H1 (cell line): ENCODE measurements around the gene RPL37. TPM values are rescaled to one million over a fixed set of nuclear protein-coding genes. Genes with fewer than 3 reads are reported as not detected.

ENCODE experiments used
- CTCF ChIA-PET: fragments of 300-600 bp; sonication (Branson Sonifier 250); formaldehyde crosslinking; loops from one replicate; lab custom pipeline; 2021; ENCODE audit not compliant: partially characterized antibody; lab: Charles Lee
- POLR2A ChIA-PET: fragments of 300-600 bp; sonication (Branson Sonifier 250); formaldehyde crosslinking; loops from one replicate; lab custom pipeline; 2021; ENCODE audit warnings: inconsistent platforms; ENCODE audit not compliant: partially characterized antibody; lab: Charles Lee
- DNase-seq, 2 experiments: peaks; one replicate each; pipeline versions ENCODE4 v3.0.0 to v3.0.0-alpha.2; 2010 to 2022; ENCODE audit warnings: low spot score in 2 of 2, low read depth in 1 of 2, mixed read lengths in 1 of 2
- FAIRE-seq: peaks from 2 replicates; lab custom pipeline; 2011; peaks lifted over from hg19 to GRCh38; lab: Jason Lieb, UNC
- H2AFZ ChIP-seq: 2 replicates; pipeline ENCODE4 v1.8.1; 2012; ENCODE audit warnings: low read length, inconsistent platforms
- H2AK5ac ChIP-seq: 2 replicates; pipeline ENCODE4 v1.6.1; 2013; ENCODE audit warnings: low read depth, low read length
- H2BK120ac ChIP-seq: replicated peaks from 2 replicates; pipeline ENCODE3; 2013; ENCODE audit warnings: low read depth, low read length, inconsistent platforms
- H2BK12ac ChIP-seq: 2 replicates; pipeline ENCODE4 v1.6.1; 2013; ENCODE audit warnings: low read depth, low read length
- H2BK15ac ChIP-seq: 2 replicates; pipeline ENCODE4 v1.6.1; 2013; ENCODE audit warnings: low read length
- H2BK20ac ChIP-seq: 2 replicates; pipeline ENCODE4 v1.6.1; 2013; ENCODE audit warnings: low read length
- H2BK5ac ChIP-seq: 2 replicates; pipeline ENCODE4 v1.6.1; 2013; ENCODE audit warnings: low read depth, low read length
- H3K14ac ChIP-seq: 2 replicates; pipeline ENCODE4 v1.6.1; 2013; ENCODE audit warnings: inconsistent platforms; ENCODE audit not compliant: insufficient read length
- H3K18ac ChIP-seq: 2 replicates; pipeline ENCODE4 v1.6.1; 2013; ENCODE audit warnings: low read length; ENCODE audit errors: extremely low read depth
- H3K23ac ChIP-seq: 2 replicates; pipeline ENCODE4 v1.6.1; 2013; ENCODE audit warnings: inconsistent platforms; ENCODE audit not compliant: insufficient read length
- H3K23me2 ChIP-seq: 2 replicates; pipeline ENCODE4 v1.6.1; 2013; ENCODE audit warnings: low read depth, low read length
- H3K27ac ChIP-seq: 2 replicates; pipeline ENCODE4 v1.6.1; 2011; ENCODE audit warnings: low read depth, low read length, inconsistent platforms
- H3K27me3 ChIP-seq, 4 experiments: replicated peaks in 1 of 4; 1 replicate in 1 of 4; 2 replicates in 3 of 4; pipeline versions ENCODE4 v1.6.1 to v1.8.1; 2011 to 2013; ENCODE audit warnings: low read length in 3 of 4, mild to moderate bottlenecking in 3 of 4, inconsistent platforms in 2 of 4, mixed read lengths in 2 of 4, moderate library complexity in 1 of 4; ENCODE audit not compliant: control insufficient read depth in 3 of 4, insufficient read depth in 3 of 4; ENCODE audit errors: extremely low read depth in 1 of 4
- H3K36me3 ChIP-seq, 4 experiments: 2 replicates each; pipeline versions ENCODE4 v1.6.1 to v1.8.1; 2011 to 2013; ENCODE audit warnings: mild to moderate bottlenecking in 4 of 4, low read length in 3 of 4, moderate library complexity in 2 of 4, control low read depth in 1 of 4, inconsistent platforms in 1 of 4; ENCODE audit not compliant: insufficient read depth in 4 of 4, control insufficient read depth in 2 of 4
- H3K4ac ChIP-seq: replicated peaks from 2 replicates; pipeline ENCODE3; 2013; ENCODE audit warnings: low read length, low read depth, mixed read lengths, inconsistent platforms; ENCODE audit not compliant: insufficient read length
- H3K4me1 ChIP-seq, 4 experiments: replicated peaks in 1 of 4; 1 replicate in 1 of 4; 2 replicates in 3 of 4; pipeline versions ENCODE4 v1.6.1 to v1.8.1; 2011 to 2013; ENCODE audit warnings: low read length in 3 of 4, inconsistent platforms in 2 of 4, mixed read lengths in 1 of 4; ENCODE audit not compliant: insufficient read depth in 4 of 4, control insufficient read depth in 3 of 4
- H3K4me2 ChIP-seq, 2 experiments: 2 replicates each; pipeline versions ENCODE4 v1.6.1 to v1.8.1; 2011 to 2013; ENCODE audit warnings: low read depth in 2 of 2, low read length in 2 of 2, control low read depth in 1 of 2, inconsistent platforms in 1 of 2, mild to moderate bottlenecking in 1 of 2; ENCODE audit not compliant: insufficient read depth in 1 of 2
- H3K4me3 ChIP-seq, 4 experiments: fragments of 200-600, 300-600 bp in 1 of 4; sonication (generic), shearing (Covaris generic), sonication (Bioruptor Twin) in 1 of 4; 2 replicates each; pipeline versions ENCODE4 v1.5.1 to v1.8.1; 2011 to 2016; ENCODE audit warnings: low read length in 4 of 4, low read depth in 3 of 4, control low read depth in 2 of 4, inconsistent platforms in 2 of 4, mild to moderate bottlenecking in 2 of 4, mixed read lengths in 1 of 4, moderate library complexity in 1 of 4; ENCODE audit not compliant: insufficient read depth in 2 of 4; ENCODE audit errors: extremely low read depth in 1 of 4
- H3K56ac ChIP-seq: replicated peaks from 2 replicates; pipeline ENCODE3; 2013; ENCODE audit warnings: low read depth, mild to moderate bottlenecking, mixed read lengths, low read length, inconsistent platforms; ENCODE audit not compliant: insufficient read length
- H3K79me1 ChIP-seq: 2 replicates; pipeline ENCODE4 v1.6.1; 2013; ENCODE audit warnings: low read depth, low read length, control low read depth
- H3K79me2 ChIP-seq, 2 experiments: 2 replicates each; pipeline versions ENCODE4 v1.6.1 to v1.8.1; 2012 to 2013; ENCODE audit warnings: low read length in 2 of 2, mild to moderate bottlenecking in 2 of 2, inconsistent platforms in 1 of 2; ENCODE audit not compliant: insufficient read depth in 2 of 2, control insufficient read depth in 1 of 2
- H3K9ac ChIP-seq, 4 experiments: replicated peaks in 1 of 4; 1 replicate in 1 of 4; 2 replicates in 3 of 4; pipeline versions ENCODE4 v1.6.1 to v1.8.1; 2011 to 2013; ENCODE audit warnings: low read depth in 3 of 4, low read length in 3 of 4, control low read depth in 2 of 4, mild to moderate bottlenecking in 2 of 4, moderate library complexity in 2 of 4, inconsistent platforms in 1 of 4; ENCODE audit errors: extremely low read depth in 1 of 4
- H3K9me3 ChIP-seq, 2 experiments: 2 replicates each; pipeline versions ENCODE4 v1.6.1 to v1.8.1; 2012 to 2013; ENCODE audit warnings: mild to moderate bottlenecking in 2 of 2, moderate library complexity in 2 of 2, control low read depth in 1 of 2, inconsistent platforms in 1 of 2, low read depth in 1 of 2, low read length in 1 of 2, mixed read lengths in 1 of 2; ENCODE audit not compliant: insufficient read depth in 2 of 2
- H4K20me1 ChIP-seq, 2 experiments: replicated peaks in 1 of 2; 2 replicates each; pipeline versions ENCODE3 to v1.8.1; 2011 to 2013; ENCODE audit warnings: inconsistent platforms in 2 of 2, low read length in 2 of 2, mild to moderate bottlenecking in 1 of 2; ENCODE audit not compliant: insufficient read depth in 2 of 2, control insufficient read depth in 1 of 2
- H4K5ac ChIP-seq: 2 replicates; pipeline ENCODE4 v1.6.1; 2013; ENCODE audit warnings: low read length, low read depth, mixed read lengths, inconsistent platforms; ENCODE audit not compliant: insufficient read length
- H4K8ac ChIP-seq: 2 replicates; pipeline ENCODE4 v1.8.0; 2013; ENCODE audit warnings: mild to moderate bottlenecking, moderate library complexity, low read length, inconsistent platforms; ENCODE audit not compliant: insufficient read depth; ENCODE audit errors: extremely low read depth
- H4K91ac ChIP-seq: replicated peaks from 2 replicates; pipeline ENCODE3; 2013; ENCODE audit warnings: low read length, mixed read lengths, inconsistent platforms; ENCODE audit not compliant: insufficient read length
- GTF2F1 ChIP-seq: IDR thresholded peaks from 2 replicates; pipeline ENCODE4 v1.6.1; 2012; ENCODE audit warnings: low read depth, low read length, improper control_type of control experiment, borderline replicate concordance
- POLR2A ChIP-seq, 2 experiments: IDR thresholded peaks; 1 replicate in 1 of 2; 2 replicates in 1 of 2; pipeline ENCODE4 v1.6.1; 2011; ENCODE audit warnings: low read depth in 2 of 2, low read length in 2 of 2, mild to moderate bottlenecking in 2 of 2; ENCODE audit errors: control extremely low read depth in 1 of 2
- POLR2AphosphoS5 ChIP-seq: IDR thresholded peaks from 2 replicates; pipeline ENCODE4 v1.6.1; 2011; ENCODE audit warnings: low read depth, low read length
- SIN3A ChIP-seq, 2 experiments: IDR thresholded peaks in 1 of 2; conservative IDR thresholded peaks in 1 of 2; 2 replicates each; pipeline ENCODE4 v1.6.1; 2011 to 2012; ENCODE audit warnings: low read length in 2 of 2, improper control_type of control experiment in 1 of 2, low read depth in 1 of 2, mild to moderate bottlenecking in 1 of 2
- SIX5 ChIP-seq: IDR thresholded peaks from 2 replicates; pipeline ENCODE4 v1.6.1; 2011; ENCODE audit warnings: mild to moderate bottlenecking, low read depth, low read length
- SP1 ChIP-seq: IDR thresholded peaks from 2 replicates; pipeline ENCODE4 v1.6.1; 2011; ENCODE audit warnings: low read depth, low read length
- ZNF274 ChIP-seq: IDR thresholded peaks from 2 replicates; pipeline ENCODE4 v1.7.0; 2012; ENCODE audit warnings: low read length, borderline replicate concordance; ENCODE audit errors: extremely low read depth
- WGBS, 2 experiments: shearing (Covaris generic) in 1 of 2; methylation state at CpG; one replicate each; pipeline versions ENCODE4 v1.1.6 to v1.1.7; 2013 to 2015; ENCODE audit warnings: low lambda C conversion rate in 2 of 2, mixed read lengths in 2 of 2, inconsistent platforms in 1 of 2, low coverage in 1 of 2, missing lambda C conversion rate in 1 of 2; ENCODE audit not compliant: insufficient replicate concordance in 2 of 2, insufficient coverage in 1 of 2, insufficient read length in 1 of 2; ENCODE audit errors: extremely low coverage in 1 of 2, missing lambda C conversion rate in 1 of 2; 5-methylcytosine and 5-hydroxymethylcytosine counted together
- polyA plus RNA-seq, 7 experiments: library from polyadenylated mRNA; depleted of rRNA in 3 of 7; stranded (reverse) in 5 of 7; unstranded in 2 of 7; fragments of >200 nt in 5 of 7; fragments of 200-250 nt in 2 of 7; gene quantifications; 1 replicate in 5 of 7; 2 replicates in 1 of 7; 4 replicates in 1 of 7; pipeline versions ENCODE4 v1.2.1 to v1.2.3, GENCODE V29; 2011 to 2013; ENCODE audit warnings: missing spikeins in 2 of 7, mixed read lengths in 2 of 7
- total RNA-seq: library from RNA; stranded (reverse); fragmentation: NEBNext Ultra II Directional; extraction: Animal tissue kit (Norgen Biotek cat#: 25700); gene quantifications from 2 replicates; pipeline ENCODE4 v1.2.1, GENCODE V29; 2021

Gene RPL37
- total and polyA plus RNA-seq, 2 of the 8 experiments (the other 6 are each of a cell fraction or from before 2014, with no cell fraction given), result 467 to 1,534 TPM

DNA sequence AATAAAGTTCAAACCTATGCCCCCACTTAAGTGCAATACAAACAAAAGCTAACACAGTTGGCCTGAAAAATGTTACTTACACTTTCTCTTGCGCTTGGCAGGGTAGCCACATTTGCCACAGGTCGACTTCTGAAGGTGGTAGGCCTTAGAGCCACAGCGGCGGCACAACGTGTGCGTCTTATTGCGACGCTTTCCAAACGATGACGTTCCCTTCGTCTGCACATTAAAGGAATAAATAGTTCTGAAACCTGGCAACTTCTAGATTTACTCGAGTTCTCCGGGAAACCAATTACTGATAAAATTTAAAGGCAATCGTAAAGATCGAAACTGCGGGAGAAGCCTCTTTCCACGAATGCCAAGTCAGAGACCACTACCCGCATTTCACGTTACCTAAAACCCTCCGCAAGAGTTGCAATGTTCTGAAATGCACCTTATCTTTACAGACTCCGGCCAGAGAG lies 602 bp downstream of the RPL37 start:
- Histone ChIP-seq H4K5ac (peak overlapping the region; percentile 76), H3K27me3 (no peaks in the 10 kb centered on the region), H3K27ac (peak overlapping the region; percentile 94), H3K23me2 (peaks cover 8% of the 10 kb centered on the region), H3K9me3 (no peaks in the 10 kb centered on the region), H3K36me3 (peaks cover 37 to 51% (median 48%) of the 10 kb centered on the region in 4 experiments), H3K18ac (peak overlapping the region; percentile 84), H3K79me1 (0 out of 2 replicates have a peak, but pooled peaks cover 2% of the 10 kb centered on the region), H4K20me1 (peaks cover 11 to 23% of the 10 kb centered on the region in 2 experiments), H2AFZ (no peak overlapping the region), H2AK5ac (peak overlapping the region; percentile 83; the same call in 1 of the 2 replicates), H3K56ac (peak overlapping the region; percentile 88), H2BK5ac (peak overlapping the region; percentile 96), H3K4me2 (peak overlapping the region; percentile 86 to 93), H3K4me3 (peak overlapping the region; percentile 85 to 100 (median 99)), H3K23ac (no peak overlapping the region), H3K4me1 (peaks cover 0 to 7% (median 1%) of the 10 kb centered on the region in 4 experiments; a peak in 2 of 7 replicates), H3K9ac (peak overlapping the region; percentile 97 to 100 (median 99)), H2BK120ac (peak overlapping the region; percentile 59), H2BK15ac (no peak overlapping the region), H3K14ac (peak overlapping the region; percentile 95), H4K8ac (peak overlapping the region; percentile 99; the same call in 1 of the 2 replicates), H3K4ac (peak overlapping the region; percentile 99), H4K91ac (peak overlapping the region; percentile 83), H3K79me2 (peaks cover 17 to 42% of the 10 kb centered on the region in 2 experiments), H2BK20ac (no peak overlapping the region), H2BK12ac (no peak overlapping the region; the same call in 1 of the 2 replicates)
- ChIA-PET CTCF (interaction anchor here (1.0 kb wide), 1 partner anchor 8 kb away, joined by 3 read pairs; no protein-coding TSS in a partner anchor), POLR2A (interaction anchor here (0.6 to 16.9 kb wide), 15 partner anchors 11 to 1271 kb away, joined by 3 to 372 read pairs (median 6); partner anchors contain the start of gene CARD6)
- TF ChIP-seq GTF2F1, result no peak
- peak; percentile 18; the same call in 1 of the 2 replicates for TF ChIP-seq SIX5
- peak in 1 of 2 experiments; percentile 16; a peak in 1 of 3 replicates for TF ChIP-seq POLR2A (IDR thresholded peaks at IDR 0.05; ENCODE audit: control extremely low read depth in 1 of 2, low read depth in 2 of 2, low read length in 2 of 2)
- TF ChIP-seq SIN3A (conservative IDR thresholded peaks at IDR 0.05 in 1 of 2, IDR thresholded peaks at IDR 0.05 in 1 of 2; ENCODE audit: low read depth in 1 of 2, low read length in 2 of 2), result peak in 1 of 2 experiments; percentile 66; a peak in 1 of 4 replicates
- peak; percentile 8; the same call in 1 of the 2 replicates for TF ChIP-seq SP1
- TF ChIP-seq ZNF274, result no peak
- TF ChIP-seq POLR2AphosphoS5, result peak; percentile 59; the same call in 1 of the 2 replicates
- FAIRE-seq (no peak), DNase-seq (no peak)
- 1% methylated on average over 21 of the region's 21 CpGs; no CpG with 5 or more reads in 1 of the 2 experiments for WGBS, 2 experiments
